Measurements from ENCODE around the gene SLC4A5.

DNA sequence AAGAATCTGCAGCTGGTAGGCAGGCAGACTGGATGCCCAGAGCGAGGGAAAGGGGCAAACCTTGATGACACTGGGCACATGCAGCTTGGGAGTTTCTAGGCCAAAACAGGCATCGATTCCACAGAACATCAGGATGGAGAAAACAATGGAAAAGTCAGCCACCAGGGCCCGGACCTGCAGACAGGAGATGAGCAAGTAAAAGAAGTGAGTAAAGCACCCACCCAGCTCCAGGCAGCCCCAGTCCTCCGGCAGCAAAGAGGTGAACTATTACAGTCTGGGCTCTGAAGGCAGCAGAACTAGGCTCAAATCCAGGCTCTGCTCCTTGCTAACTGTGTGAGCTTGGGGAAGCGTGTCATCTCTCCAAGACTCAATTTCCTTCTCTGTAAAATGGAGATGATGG, 108.2 kb downstream of the SLC4A5 start:
- TF ChIP-seq TAF1 (IDR thresholded peaks at IDR 0.05; ENCODE audit: low read depth) (no peak), CREB1 (IDR thresholded peaks at IDR 0.05; ENCODE audit: low read depth) (no peak), TEAD4 (IDR thresholded peaks at IDR 0.05) (no peak), NFIC (IDR thresholded peaks at IDR 0.05) (no peak), EP300 (IDR thresholded peaks at IDR 0.05; ENCODE audit: borderline replicate concordance) (no peak)
- TF ChIP-seq, protein P1, sequence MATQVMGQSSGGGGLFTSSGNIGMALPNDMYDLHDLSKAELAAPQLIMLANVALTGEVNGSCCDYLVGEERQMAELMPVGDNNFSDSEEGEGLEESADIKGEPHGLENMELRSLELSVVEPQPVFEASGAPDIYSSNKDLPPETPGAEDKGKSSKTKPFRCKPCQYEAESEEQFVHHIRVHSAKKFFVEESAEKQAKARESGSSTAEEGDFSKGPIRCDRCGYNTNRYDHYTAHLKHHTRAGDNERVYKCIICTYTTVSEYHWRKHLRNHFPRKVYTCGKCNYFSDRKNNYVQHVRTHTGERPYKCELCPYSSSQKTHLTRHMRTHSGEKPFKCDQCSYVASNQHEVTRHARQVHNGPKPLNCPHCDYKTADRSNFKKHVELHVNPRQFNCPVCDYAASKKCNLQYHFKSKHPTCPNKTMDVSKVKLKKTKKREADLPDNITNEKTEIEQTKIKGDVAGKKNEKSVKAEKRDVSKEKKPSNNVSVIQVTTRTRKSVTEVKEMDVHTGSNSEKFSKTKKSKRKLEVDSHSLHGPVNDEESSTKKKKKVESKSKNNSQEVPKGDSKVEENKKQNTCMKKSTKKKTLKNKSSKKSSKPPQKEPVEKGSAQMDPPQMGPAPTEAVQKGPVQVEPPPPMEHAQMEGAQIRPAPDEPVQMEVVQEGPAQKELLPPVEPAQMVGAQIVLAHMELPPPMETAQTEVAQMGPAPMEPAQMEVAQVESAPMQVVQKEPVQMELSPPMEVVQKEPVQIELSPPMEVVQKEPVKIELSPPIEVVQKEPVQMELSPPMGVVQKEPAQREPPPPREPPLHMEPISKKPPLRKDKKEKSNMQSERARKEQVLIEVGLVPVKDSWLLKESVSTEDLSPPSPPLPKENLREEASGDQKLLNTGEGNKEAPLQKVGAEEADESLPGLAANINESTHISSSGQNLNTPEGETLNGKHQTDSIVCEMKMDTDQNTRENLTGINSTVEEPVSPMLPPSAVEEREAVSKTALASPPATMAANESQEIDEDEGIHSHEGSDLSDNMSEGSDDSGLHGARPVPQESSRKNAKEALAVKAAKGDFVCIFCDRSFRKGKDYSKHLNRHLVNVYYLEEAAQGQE (IDR thresholded peaks at IDR 0.05; ENCODE audit: low read depth), result no peak
- TF ChIP-seq, protein P2, sequence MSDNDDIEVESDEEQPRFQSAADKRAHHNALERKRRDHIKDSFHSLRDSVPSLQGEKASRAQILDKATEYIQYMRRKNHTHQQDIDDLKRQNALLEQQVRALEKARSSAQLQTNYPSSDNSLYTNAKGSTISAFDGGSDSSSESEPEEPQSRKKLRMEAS (IDR thresholded peaks at IDR 0.05), result no peak
